ENCODE data around the gene DPP6.

The DPP6 gene

DNA sequence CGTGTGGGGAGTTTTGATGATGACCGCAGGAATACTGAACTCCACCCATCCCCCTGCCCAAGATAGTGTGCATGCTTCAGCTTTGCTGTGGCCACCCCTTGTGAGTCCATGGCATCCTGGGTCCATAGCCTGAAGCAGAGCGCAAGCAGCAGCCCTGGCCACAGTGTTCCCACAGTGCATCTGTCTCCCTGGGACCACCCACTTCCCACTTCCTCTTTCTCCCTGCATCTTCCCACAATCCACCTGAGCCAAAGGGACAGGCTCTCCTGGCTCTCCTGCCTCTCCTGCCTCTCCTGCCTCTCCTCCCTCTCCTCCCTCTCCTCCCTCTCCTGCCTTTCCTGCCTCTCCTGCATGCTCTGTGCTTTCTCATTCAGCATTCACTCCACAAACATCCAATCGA lies 800.0 kb downstream of the DPP6 start:
- DNase-seq: no peak

DNA sequence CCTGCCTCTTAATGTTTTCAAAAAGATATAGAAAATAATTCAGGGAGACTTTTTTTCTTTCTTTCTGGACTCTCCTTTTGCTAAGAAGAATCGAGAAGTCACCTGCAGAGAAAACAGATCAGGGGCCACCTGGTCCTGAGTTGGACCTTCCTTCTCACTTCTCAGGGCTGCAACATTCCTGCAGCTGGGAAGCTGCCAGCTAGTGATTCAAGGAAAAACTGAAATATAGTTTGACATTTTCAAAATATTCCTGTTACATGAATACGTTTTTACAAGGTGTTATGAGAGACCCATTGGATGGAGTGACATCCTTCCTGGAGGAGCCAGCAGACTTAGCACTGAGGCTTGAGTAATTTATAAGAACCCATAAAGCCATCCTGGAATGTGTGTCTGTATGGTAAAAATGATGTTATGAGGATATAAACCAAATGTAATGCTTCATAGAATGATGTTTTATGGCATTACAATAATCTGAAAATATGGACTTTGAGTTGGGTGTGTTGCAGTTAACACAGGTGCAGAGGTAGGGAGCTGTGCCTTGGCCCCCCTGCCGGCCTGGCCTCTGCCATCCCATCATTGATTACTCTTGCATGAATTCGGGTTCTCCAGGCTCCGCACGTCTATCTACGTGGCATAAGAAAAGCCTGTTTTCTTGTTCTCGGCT lies 801.0 kb downstream of the DPP6 start:
- DNase-seq: no peak

DNA sequence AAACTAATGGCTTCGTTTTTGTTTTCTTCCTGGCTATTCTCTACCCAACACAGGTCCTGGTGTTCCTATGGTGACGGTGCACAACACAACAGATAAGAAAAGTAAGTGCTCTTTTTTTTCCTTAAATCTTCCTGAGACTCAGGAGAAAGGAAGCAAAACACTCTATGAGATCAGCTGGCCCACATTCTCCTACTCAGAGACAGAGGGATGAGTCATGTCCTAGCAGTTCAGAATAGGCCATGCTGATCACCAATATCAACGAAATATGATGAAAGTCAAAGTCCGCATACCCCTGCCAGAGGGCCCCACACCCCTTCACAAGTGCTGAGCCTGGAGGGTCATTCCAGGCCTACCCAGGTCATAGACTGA lies 801.5 kb downstream of the DPP6 start:
- no peak for DNase-seq

DNA sequence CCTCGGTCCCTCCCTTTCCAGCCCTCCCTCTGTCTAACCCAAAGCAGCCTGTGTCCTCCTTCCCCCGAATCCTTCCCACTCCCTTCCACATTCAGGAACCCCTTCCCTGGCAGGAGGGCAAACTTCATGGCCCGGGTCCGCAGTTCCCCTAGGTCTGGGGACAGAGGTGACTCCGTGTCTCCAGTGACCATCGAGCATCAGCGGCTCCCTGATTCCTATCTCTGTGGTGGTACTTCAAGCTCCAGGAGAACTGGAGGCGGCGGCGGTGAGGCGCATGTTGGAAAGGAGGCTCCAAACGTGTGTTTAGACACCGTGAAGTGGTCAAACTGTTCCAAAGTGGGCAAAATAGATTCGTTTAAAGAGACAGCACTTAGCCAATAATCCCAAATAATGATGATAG lies 802.6 kb downstream of the DPP6 start:
- no peak for DNase-seq

DNA sequence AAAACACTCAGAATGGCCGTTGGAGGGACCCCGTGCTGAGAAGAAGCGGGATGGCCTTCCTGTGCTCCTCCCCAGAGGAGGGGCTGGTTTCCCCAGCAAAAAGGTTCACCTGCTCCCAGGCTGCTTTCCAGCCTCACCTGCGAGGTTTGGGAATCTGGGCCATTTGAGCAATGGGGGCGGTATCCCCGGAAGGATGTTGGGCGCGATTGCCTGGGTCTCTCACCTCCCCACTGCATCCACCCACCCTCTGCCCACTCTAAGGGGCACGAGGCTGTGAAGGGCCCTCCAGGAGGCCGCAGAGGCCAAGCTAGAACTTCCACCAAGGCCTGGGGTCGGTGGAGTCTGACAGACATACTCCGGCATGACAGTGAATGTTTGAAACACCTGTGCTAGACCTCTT lies 803.2 kb downstream of the DPP6 start:
- DNase-seq: no peak

DNA sequence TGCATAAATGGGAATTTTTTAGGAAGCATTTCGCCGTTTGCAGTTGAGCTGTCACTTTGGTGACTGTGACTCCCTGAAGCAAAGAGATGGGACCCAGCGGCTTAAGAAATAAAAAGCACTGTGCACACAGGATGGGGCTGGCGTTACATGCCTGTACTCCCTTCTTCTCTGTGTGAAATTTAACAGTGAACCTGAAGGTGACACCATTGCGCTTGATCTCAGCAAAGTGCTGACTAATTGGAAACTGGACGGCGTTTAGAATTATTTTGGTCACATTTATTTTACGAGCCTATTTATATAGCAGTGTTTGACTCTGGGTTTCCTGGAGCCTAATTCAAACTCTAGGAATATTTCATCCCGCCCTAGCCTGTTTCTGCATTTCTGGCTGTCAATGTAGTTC lies 804.5 kb downstream of the DPP6 start:
- no peak for DNase-seq

DNA sequence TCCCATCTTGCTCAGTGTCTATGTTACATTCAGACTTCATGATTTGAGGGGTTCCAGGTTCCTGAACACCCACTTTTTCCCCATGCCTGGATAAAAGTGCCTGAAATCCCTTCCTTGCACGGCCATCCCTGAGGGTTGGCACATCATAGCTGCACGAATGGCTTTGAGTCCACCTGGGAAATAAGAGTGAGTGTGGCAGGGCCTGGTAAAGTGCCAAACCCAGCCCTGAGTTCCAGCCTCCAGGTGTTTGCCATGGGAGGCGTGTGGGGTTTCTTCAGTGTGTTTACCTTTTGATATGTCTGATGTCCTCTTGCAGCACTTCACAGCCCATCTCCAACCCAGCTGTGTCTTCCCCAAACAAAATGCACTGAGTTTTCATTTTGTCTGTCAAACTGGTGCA lies 805.0 kb downstream of the DPP6 start:
- no peak for DNase-seq

DNA sequence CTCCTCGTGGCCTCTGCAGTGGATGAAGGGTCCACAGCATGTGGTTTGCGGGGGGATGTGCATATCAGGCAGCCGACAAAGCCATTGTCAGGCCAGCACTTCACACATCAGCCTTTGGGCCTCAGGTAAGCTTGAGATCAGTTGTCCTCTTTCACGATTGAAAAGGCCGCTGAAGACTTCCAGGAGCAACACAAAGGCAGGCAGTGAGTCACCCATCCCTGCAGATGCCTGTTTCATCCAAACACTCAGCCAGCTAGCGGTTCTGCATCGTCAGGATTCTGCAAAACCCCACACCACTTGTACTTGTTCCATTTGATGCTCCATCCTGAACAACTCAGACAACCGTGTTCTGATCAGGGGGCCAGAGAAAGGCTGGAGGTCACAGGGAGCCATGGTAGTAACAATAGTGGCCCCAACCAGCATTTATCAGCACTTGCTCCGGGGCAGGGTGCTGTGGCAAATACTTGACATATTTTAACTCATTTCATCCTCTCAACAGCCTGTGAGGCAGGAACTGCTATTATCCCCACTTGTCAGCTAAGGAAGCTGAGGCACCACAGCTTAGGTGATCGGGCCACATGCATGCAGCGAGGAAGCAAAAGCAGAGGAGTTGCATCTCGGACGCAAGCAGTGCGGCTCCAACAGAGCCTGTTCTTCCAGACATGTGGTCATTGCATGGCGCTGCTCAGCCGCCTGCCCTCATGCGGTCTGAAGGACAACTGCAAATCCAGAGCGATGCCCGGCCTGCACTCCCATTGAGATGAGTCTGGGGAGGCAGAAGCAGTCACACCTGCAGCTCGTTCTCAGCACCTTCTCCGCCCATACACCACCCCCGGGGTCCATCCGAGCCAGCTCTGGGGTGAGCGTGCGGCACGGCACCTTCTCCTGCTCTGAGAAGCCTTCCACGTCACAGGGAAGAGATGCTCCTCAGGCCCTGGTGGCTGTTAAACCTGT lies 805.8 kb downstream of the DPP6 start:
- no peak for DNase-seq

DNA sequence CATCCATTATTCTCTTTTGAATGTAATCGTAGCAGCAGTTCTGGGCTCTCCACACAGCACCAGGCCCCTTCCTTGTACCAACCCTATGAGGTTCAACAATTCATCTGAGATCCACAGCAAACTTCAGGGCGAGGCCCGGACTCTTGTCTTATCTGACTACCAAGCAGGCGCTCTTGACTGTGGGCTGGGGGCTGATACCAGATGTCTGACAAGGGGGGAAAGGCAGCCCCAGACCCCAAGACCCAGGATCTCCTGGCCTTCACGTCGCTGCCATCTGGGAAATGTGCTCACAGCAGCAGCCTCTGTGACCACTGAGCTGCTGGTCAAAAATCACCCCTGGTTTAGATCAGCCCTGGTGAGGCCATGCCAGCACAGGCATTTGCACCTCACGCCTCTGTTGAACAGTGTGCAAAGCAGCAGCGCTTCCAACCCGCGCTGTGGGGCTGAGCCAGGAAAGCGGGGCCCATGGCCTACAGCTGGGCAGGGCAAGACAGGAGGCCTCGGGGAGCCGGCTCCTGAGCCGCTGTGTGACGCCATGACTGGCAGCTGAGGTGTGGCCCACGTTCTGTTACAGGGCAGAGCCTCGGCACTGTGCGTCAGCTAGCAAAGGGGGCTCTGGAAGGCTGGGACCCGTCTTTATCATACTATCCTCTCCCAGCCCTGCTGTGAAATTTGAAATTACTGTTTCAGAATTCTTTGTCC lies 806.8 kb downstream of the DPP6 start:
- no peak for DNase-seq

DNA sequence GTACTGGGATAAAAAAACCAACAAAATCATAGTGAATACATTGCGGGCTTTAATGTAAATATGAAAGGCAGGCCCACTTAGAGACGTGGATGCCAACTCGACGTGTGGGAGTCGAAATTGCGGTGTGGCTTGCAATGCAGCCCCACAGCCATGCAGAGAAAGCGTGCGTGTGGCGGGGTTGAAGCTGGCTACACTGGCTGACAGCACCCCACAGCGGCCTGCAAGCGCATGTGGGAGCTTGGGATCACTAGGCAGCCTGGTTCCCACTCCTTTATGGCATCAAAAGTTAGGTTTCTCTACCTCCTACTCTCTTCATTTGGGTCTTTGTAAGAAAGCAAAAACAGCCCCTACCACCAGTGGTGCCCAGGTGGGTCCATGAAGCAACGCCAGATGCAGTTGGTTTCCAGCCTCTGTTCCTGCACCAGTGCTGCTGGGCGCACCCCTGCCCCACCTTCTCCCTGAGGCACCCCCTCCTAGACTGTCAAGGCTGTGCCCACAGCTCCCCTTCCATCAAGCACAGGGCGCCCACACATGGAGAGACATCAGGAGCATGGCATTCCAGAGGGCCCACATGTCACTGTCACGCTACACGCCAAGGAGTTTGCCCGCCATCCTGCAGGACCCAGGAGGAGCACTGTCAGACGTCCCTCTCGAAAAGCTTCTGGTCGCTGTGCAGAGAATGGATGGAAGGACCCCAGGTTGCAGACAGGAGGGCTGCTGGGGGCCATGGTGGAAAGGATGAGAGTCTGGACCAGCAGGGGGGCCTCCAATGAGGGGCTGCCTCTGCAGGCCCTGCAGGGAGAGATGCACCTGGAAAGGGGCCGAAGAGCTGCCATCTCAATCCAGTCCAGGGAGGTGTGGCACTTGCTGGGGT lies 807.8 kb downstream of the DPP6 start:
- no peak for DNase-seq

DNA sequence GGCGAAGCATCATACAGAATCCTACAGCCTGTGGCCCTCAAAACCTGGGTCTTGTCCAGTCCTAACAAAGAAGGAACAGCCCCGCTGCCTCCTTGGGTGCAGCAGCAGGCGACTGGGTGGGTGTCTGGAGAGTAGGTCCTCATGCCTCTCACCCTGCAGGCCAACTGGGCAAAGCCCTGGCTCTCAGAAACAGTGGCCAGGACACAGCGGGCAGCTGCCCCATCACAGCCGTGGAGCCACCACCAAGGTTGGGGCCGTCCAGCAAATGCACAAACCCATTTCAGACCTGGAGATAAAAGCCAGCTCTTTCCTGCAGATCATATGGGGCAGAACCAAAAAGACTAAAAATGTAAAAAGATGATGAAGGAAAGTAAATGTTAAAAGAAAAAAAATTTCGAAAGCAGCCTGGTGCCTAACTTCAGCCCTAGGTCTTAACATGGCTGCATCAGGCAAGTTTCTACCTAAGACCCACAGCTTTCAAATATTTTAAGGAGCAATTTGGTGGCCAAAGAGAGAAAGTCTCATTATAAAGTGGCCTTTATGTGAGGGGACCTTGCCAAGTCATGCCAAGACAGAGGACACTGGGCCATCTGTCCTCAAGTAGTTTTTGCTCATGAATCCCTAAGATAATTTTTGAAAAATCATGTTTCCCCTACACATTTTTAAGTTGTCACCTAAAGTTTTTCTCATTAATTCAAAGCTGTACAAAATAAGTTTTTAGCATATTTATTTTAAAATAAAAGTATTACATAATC lies 808.6 kb downstream of the DPP6 start:
- no peak for DNase-seq

DNA sequence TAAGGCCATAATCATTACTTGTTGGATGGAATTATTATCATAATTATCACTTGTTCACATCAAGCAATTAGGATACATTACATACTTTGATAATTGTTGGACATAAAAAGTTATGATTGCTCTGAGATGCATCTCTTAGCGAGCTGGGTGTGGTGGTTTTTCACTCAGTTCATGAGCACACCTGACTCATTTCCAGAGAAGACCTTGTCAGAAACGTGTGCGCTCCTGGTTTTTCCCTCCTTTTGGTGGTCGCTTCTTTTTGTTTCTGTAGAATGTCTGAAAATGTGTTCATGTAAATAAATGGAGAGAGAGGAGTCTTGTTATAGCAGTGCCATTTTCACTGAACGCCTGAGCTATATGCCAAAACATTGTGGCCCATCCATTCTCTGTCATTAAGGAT lies 809.4 kb downstream of the DPP6 start:
- DNase-seq: no peak

DNA sequence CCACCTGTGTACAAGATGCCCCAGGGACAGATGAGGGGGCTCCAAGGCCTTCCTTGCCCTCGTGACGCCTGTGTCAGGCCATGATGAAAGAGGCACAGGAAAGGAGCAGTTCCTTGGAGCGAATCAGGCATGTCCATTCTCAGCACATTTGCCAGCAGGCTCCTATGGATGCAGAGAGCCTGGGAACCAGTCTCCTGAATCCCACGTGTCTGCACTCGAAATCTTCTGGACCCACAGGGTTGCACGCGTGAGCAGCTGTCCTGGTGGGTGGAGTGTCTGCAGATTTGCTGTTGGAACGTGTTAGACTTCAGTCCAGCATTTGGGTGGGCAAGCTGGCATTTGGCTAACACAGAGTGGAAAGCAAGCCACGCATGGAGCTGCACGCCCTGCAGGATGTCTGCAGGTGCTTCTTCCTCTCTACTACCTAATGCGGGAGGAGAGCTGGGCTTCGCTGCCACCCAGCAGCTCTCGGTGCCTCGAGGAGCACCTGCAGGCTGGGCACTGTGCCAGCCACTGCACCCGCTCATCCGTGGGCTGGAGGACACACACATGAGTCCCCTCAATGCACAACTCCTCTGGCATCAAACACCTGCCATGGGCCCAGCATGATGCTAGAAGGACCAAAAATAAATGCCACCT lies 810.1 kb downstream of the DPP6 start:
- DNase-seq: no peak

DNA sequence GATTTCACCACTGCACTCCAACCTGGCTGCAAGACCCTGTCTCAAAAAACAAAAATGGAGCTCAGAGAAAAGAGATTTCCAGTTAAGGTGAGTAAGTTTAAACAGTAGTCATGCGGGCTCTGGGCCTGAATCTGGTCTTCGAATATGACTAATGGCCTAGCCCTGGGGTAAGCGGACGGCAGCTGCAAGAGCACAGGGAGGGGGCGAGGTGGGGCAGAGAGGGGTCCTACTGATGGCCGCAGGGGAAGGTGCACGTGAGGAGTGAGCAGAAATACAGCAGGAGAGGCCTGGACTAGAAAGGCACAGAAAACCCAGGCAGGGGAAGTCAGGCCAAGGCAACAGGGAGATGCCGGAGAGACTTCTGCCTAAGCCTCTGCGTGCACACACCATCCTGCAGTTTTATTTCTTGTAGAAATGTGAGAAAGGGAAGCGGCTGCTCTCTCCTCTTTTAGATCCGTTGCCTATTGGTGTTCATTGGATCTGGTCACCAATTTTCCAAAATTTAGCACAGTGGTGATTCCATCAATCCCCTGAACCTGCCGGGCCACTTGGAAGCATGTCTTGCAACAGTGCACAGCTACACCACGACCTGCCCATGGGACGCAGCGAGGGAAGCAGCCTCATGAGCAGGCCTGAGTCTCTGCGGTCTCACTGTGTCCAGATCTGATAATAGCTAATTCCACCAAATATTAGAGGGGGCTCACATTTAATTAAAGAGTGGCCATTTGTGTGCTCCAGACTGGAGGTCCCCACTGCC lies 811.7 kb downstream of the DPP6 start:
- no peak for DNase-seq

DNA sequence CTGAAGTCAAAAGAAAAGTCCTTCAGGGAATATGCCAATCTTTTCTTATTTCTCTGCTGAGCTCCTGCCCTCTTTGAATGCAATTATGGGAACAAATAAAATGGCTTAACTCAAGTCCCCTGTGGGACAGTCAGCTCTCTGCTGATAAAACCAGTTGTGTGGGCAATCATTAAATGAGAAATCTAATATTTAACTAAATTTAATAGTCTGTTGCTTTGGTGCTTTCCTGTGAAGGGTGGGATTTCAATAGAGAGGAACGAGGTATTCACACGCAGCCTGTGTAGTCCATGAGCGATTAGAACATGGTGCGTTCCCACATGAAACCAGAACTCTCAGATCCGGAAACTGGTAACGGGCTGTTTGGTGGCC lies 812.3 kb downstream of the DPP6 start:
- DNase-seq: no peak

DNA sequence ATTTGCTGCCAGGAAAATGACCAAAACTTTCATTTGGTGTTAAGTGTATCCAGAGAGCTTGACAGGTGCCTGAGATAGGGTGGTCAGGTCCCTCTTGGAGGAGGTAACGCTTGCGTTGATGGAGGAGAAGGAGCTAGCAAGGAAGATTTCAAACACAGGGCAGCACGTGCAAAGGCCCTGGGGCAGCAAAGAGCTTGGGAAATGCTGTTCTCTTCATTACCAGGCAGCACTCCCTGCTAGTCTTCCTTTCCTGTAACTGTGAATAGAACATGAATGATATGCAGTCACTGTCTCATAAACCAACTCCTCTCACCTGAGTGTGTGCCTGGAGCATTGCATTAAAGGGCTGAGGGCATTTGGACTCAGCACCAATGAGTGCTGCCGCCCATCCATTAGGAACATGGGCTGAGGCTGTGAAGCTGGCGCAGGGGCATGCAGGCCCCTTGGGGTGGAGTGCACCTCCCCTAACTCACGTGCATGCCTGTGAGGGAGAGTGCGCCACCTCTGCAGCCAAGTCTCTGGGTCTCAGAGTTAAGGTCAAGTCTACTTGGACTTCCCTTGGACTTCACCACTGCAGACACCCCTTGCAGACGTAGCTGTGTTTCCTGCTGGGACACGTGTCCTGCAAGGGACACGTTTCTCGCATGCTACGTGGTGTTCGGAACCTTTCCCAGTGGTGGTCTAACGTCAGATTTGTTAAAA lies 813.9 kb downstream of the DPP6 start:
- no peak for DNase-seq

DNA sequence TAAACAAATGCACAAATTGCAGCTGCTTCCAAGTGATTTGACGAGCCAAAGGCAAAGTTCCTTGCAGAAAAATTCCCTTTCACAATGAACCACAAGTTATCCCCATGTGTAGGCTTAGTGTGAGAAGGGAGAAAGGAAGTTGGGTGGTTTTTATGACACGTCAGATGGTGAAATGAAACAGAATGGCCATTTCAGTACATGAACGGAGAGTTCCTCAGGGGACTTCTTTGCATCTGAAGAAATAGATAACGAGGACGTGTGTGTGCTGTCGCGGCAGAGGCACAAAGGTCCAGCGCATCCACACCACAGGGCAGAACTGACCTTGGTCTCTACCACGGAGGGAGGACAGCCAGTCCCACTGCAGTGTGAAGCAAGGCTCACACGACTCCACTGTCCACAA lies 814.9 kb downstream of the DPP6 start:
- no peak for DNase-seq

DNA sequence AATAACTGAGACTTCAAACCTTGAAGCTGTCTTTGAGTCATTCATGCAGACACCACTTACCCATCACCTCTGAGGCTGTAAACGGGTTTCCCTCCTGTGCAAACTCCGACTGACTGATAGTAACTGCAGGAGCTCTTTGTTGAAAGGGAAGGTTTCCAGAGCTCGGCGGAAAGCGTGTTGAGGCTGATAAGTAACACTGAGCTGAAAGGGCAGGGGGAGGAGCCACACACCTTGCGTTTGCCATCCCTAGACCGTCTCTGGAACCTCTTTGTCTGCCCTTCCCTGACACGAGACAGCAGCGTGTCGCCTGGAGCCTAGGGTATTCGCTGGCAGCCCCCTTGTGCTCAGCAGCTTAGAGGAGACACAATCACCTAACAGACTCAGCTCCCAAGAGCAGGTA lies 816.7 kb downstream of the DPP6 start:
- DNase-seq: no peak

DNA sequence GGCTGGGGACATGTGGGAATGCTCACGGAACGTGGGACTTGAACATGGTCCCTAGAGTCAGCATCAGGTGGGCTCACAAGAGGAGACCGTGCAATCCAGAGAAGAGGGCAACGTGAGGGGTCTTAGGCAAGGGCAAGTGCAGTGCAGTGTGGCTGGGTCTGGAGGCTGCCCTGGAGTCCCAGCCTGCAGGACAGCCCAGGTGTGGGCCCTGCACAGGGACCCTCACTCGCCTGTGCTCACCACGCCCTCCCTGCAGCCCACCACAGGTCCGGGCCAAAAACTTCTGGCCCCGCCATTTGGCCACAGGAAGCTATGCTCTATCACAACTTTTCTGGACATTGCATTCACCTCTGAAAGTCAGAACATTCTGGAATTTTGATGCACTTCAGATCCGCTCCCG lies 817.2 kb downstream of the DPP6 start:
- no peak for DNase-seq

DNA sequence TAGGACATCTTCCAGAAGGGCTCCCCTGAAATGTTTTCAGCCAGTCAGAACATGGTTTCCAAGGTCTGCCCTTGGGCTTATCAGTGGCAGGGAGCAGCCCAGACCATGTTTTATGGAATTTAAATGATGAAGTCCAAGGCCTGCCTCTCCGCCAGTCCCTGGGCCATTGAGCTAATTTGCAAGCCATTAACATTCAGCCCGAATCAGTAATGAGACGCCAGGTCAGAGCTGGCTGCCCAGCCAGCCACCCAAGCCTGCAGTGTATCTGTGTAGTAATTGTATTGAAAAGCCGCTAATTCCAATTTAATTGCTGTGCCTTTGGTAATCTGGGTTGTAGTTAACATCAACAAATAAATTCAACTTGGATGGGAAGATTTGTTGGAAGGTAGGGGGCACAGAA lies 819.3 kb downstream of the DPP6 start:
- no peak for DNase-seq

All from NCI-H1930 (cell line).